Left cardiac atrium (tissue), 4 donors: ENCODE results near the gene EFCAB6. TPM values are rescaled to one million over a fixed set of nuclear protein-coding genes. Genes with fewer than 3 reads are reported as not detected.

Experiments used
- ATAC-seq, 2 donors: fragments of 200-7000 bp; cut with Tn5 transposase; one replicate each; pipeline ENCODE4 v1.9.1; 2020; ENCODE audit warnings: mild to moderate bottlenecking in 2 of 2, moderate library complexity in 2 of 2
- DNase-seq: peaks from one replicate; pipeline ENCODE4 v3.0.0-alpha.2; 2020
- intact Hi-C, 2 donors: fragments of 100-400 bp; cut with DNase I; formaldehyde crosslinking; loops; one replicate each; pipeline versions ENCODE4 v1.14.1 to v1.15.1; 2022 to 2023
- total RNA-seq, 2 donors: library from RNA; stranded (reverse); fragmentation: NEBNext Ultra II Directional; extraction: Animal tissue kit (Norgen Biotek cat#: 25700); gene quantifications; one replicate each; pipeline ENCODE4 v1.2.1, GENCODE V29; 2021
- donor health status: DM: no; HTN: yes; CAD: no.
- donor health status: DM: no; HTN: yes; CAD: no; lungs with severe emphysema.
- donor health status: DM: yes; HTN: yes; CAD: no.
- donor health status: Dilated cardiomyopathy.

EFCAB6 gene
- total RNA-seq, 2 donors from 2014 or later, result 1.7 to 1.8 TPM

GRCh38 chr22:43487311-43488030 is 324.6 kb downstream of the EFCAB6 start:
- ATAC-seq (no peak), DNase-seq (no peak)
- intact Hi-C loops, result no loop called here

GRCh38 chr22:43485502-43486089 is 326.5 kb downstream of the EFCAB6 start:
- ATAC-seq (no peak), DNase-seq (no peak)
- intact Hi-C loops, result no loop called here

- intact Hi-C loops, result no loop called here
- DNase-seq (no peak), ATAC-seq (no peak)
These were observed 327.9 kb downstream of the EFCAB6 start for GRCh38 chr22:43484227-43484626.

- ATAC-seq (no peak), DNase-seq (no peak)
- intact Hi-C loops, result no loop called here
These were observed 328.4 kb downstream of the EFCAB6 start for GRCh38 chr22:43483669-43484068.

- ATAC-seq (no peak), DNase-seq (no peak)
- intact Hi-C loops, result no loop called here
These were observed 328.8 kb downstream of the EFCAB6 start for GRCh38 chr22:43483266-43483665.

GRCh38 chr22:43482318-43482625 is 329.8 kb downstream of the EFCAB6 start:
- intact Hi-C loops, result no loop called here
- DNase-seq (no peak), ATAC-seq (no peak)

GRCh38 chr22:43481568-43482317 is 330.4 kb downstream of the EFCAB6 start:
- no peak for DNase-seq
- no peak for ATAC-seq
- intact Hi-C loops, result no loop called here

GRCh38 chr22:43479962-43480361 is 332.1 kb downstream of the EFCAB6 start:
- DNase-seq (no peak), ATAC-seq (no peak)
- intact Hi-C loops, result no loop called here

GRCh38 chr22:43479301-43479950 is 332.7 kb downstream of the EFCAB6 start:
- intact Hi-C loops, result no loop called here
- ATAC-seq, result no peak

More at GRCh38 chr22:43479301-43479950, 332.7 kb downstream of the EFCAB6 start:
- no peak for DNase-seq

Other genes starting within 250 kb of the EFCAB6 start
- gene SULT4A1, start 50.2 kb upstream of the EFCAB6 start, total RNA-seq, result under 1 TPM; 0.29 to 0.63 TPM
- gene PNPLA5, start 79.7 kb upstream of the EFCAB6 start, total RNA-seq, result not detected
- gene PNPLA3, start 111.5 kb upstream of the EFCAB6 start, total RNA-seq, result 1 to 10 TPM; 1.5 to 5.2 TPM
- gene SAMM50, start 143.1 kb upstream of the EFCAB6 start, total RNA-seq, result 10 to 100 TPM; 55.5 to 67.6 TPM
- 100 to 1,000 TPM in 1 of 2 donors, 10 to 100 TPM in 1; 95.5 to 113 TPM for gene PARVB, start 212.0 kb upstream of the EFCAB6 start, total RNA-seq